ENCODE data around the gene OAS2. TPM values are rescaled to one million over a fixed set of nuclear protein-coding genes. Genes with fewer than 3 reads are reported as not detected.

Gene OAS2
- total and polyA plus RNA-seq, 2 donors (not counting 1 experiment from before 2014, with no cell fraction given) = 31.6 to 59.3 TPM

DNA sequence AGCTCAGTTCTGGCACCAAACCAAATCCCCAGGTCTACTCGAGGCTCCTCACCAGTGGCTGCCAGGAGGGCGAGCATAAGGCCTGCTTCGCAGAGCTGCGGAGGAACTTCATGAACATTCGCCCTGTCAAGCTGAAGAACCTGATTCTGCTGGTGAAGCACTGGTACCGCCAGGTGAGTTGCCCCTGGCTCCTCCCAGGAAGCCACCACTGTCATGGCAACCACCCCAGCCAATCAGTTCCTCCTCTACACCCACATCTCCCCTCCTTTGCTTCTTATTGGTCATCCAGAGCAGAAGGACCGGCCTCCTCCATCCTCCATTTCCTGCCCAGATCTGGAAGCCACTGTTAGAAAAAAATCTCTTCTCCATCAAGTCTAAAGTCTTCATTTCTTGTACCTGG lies 17.2 kb upstream of the OAS2 start:
- ATAC-seq (ENCODE audit: low read depth) (no peak), DNase-seq (no peak)
- peaks cover 6% of the 10 kb centered on the region for H3K9me3 Mint-ChIP-seq (ENCODE audit: insufficient read depth)
- Histone ChIP-seq H3K36me3 (replicated peaks in 1 of 2; ENCODE audit: control extremely low read depth in 1 of 2, control insufficient read depth in 1 of 2, extremely low read depth in 1 of 2, insufficient read depth in 2 of 2, low read length in 1 of 2) (peaks cover 0 to 49% of the 10 kb centered on the region in 2 experiments), H3K9ac (ENCODE audit: low read length) (no peak overlapping the region), H3K4me1 (ENCODE audit: control insufficient read depth in 2 of 2, insufficient read depth in 2 of 2, low read length in 2 of 2) (no peaks in the 10 kb centered on the region), H3K4me2 (replicated peaks; ENCODE audit: low read depth, low read length, poor library complexity, severe bottlenecking) (no peak overlapping the region), H3K79me2 (ENCODE audit: control insufficient read depth, insufficient read depth, low read length) (no peaks in the 10 kb centered on the region), H3K27ac (ENCODE audit: low read length in 2 of 2) (no peak overlapping the region), H4K20me1 (ENCODE audit: control insufficient read depth, insufficient read depth, low read length, poor library complexity, severe bottlenecking) (no peaks in the 10 kb centered on the region), H2AFZ (ENCODE audit: insufficient read depth, low read depth, low read length, poor library complexity, severe bottlenecking) (no peak overlapping the region), H3K27me3 (replicated peaks in 1 of 4; ENCODE audit: control extremely low read depth in 1 of 4, control insufficient read depth in 3 of 4, insufficient read depth in 4 of 4, low read length in 3 of 4) (no peaks in the 10 kb centered on the region), H3K9me3 (ENCODE audit: control extremely low read depth in 1 of 3, control insufficient read depth in 2 of 3, insufficient read depth in 1 of 3, low read length in 2 of 3) (peaks cover 0 to 6% (median 0%) of the 10 kb centered on the region in 3 donors), H3K4me3 (ENCODE audit: control extremely low read depth in 1 of 5, extremely low read depth in 1 of 5, insufficient read depth in 1 of 5, low read depth in 2 of 5, low read length in 4 of 5) (no peak overlapping the region)
- 79% methylated on average over 7 of the region's 7 CpGs for WGBS (ENCODE audit: insufficient coverage)
- H3K4me3 Mint-ChIP-seq = no peak overlapping the region
- no peak overlapping the region for H3K27ac Mint-ChIP-seq
- ChIA-PET CTCF (interaction anchor here (1.2 kb wide), 1 partner anchor 20 kb away, joined by 4 read pairs; no protein-coding TSS in a partner anchor), POLR2A (no interaction called here)
- no peaks in the 10 kb centered on the region for H3K4me1 Mint-ChIP-seq
- intact Hi-C loops (cut with micrococcal nuclease) = no loop called here
- H3K27me3 Mint-ChIP-seq = no peaks in the 10 kb centered on the region
- TF ChIP-seq EZH2 (IDR thresholded peaks at IDR 0.05; ENCODE audit: borderline replicate concordance, insufficient read depth, low read depth, low read length, poor library complexity, severe bottlenecking) = no peak
- TF ChIP-seq, protein P1, sequence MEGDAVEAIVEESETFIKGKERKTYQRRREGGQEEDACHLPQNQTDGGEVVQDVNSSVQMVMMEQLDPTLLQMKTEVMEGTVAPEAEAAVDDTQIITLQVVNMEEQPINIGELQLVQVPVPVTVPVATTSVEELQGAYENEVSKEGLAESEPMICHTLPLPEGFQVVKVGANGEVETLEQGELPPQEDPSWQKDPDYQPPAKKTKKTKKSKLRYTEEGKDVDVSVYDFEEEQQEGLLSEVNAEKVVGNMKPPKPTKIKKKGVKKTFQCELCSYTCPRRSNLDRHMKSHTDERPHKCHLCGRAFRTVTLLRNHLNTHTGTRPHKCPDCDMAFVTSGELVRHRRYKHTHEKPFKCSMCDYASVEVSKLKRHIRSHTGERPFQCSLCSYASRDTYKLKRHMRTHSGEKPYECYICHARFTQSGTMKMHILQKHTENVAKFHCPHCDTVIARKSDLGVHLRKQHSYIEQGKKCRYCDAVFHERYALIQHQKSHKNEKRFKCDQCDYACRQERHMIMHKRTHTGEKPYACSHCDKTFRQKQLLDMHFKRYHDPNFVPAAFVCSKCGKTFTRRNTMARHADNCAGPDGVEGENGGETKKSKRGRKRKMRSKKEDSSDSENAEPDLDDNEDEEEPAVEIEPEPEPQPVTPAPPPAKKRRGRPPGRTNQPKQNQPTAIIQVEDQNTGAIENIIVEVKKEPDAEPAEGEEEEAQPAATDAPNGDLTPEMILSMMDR (IDR thresholded peaks at IDR 0.05) = no peak

DNA sequence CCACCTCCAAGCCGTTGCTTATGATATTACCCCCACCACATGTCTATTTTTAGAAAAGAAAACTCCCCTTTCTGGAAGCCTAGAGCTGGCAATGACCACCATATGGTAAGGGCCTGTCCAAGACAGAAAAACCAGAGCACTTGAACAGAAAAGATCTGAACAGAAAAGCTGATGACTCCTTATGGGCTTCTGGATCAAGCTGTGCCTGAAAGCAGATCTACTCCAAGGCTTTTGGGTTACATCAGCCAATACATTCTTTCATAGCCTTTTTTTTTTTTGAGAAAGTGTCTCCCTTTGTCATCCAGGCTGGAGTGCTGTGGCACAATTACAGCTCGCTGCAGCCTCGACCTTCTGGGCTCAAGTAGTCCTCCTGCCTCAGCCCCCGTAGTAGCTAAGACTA lies 16.8 kb upstream of the OAS2 start:
- H3K36me3 ChIP-seq (replicated peaks in 1 of 2; ENCODE audit: control extremely low read depth in 1 of 2, control insufficient read depth in 1 of 2, extremely low read depth in 1 of 2, insufficient read depth in 2 of 2, low read length in 1 of 2) = peaks cover 0 to 49% of the 10 kb centered on the region in 2 experiments

More for the DNA sequence above, 16.8 kb upstream of the OAS2 start:
- H3K4me2 ChIP-seq (replicated peaks; ENCODE audit: low read depth, low read length, poor library complexity, severe bottlenecking) = no peak overlapping the region
- TF ChIP-seq EZH2 (IDR thresholded peaks at IDR 0.05; ENCODE audit: borderline replicate concordance, insufficient read depth, low read depth, low read length, poor library complexity, severe bottlenecking) = no peak
- TF ChIP-seq, protein P1 (IDR thresholded peaks at IDR 0.05) = no peak
- intact Hi-C loops (cut with micrococcal nuclease) = no loop called here
- whole genome bisulfite sequencing (ENCODE audit: insufficient coverage) = 92% methylated on average over 3 of the region's 4 CpGs
- no peaks in the 10 kb centered on the region for H3K79me2 ChIP-seq (ENCODE audit: control insufficient read depth, insufficient read depth, low read length)
- H3K27ac Mint-ChIP-seq = no peak overlapping the region
- H3K4me1 ChIP-seq (ENCODE audit: control insufficient read depth in 2 of 2, insufficient read depth in 2 of 2, low read length in 2 of 2) = no peaks in the 10 kb centered on the region
- no peak overlapping the region for H2AFZ ChIP-seq (ENCODE audit: insufficient read depth, low read depth, low read length, poor library complexity, severe bottlenecking)
- CTCF ChIA-PET = interaction anchor here (1.1 kb wide), 1 partner anchor 69 kb away, joined by 3 read pairs; no protein-coding TSS in a partner anchor
- H4K20me1 ChIP-seq (ENCODE audit: control insufficient read depth, insufficient read depth, low read length, poor library complexity, severe bottlenecking) = no peaks in the 10 kb centered on the region
- H3K9ac ChIP-seq (ENCODE audit: low read length) = no peak overlapping the region
- DNase-seq (no peak), ATAC-seq (ENCODE audit: low read depth) (no peak)
- no peak overlapping the region for H3K4me3 ChIP-seq (ENCODE audit: control extremely low read depth in 1 of 5, extremely low read depth in 1 of 5, insufficient read depth in 1 of 5, low read depth in 2 of 5, low read length in 4 of 5)
- H3K27me3 Mint-ChIP-seq = no peaks in the 10 kb centered on the region
- H3K9me3 ChIP-seq (ENCODE audit: control extremely low read depth in 1 of 3, control insufficient read depth in 2 of 3, insufficient read depth in 1 of 3, low read length in 2 of 3) = peaks cover 0 to 6% (median 0%) of the 10 kb centered on the region in 3 donors
- H3K4me3 Mint-ChIP-seq = no peak overlapping the region
- H3K9me3 Mint-ChIP-seq (ENCODE audit: insufficient read depth) = peaks cover 6% of the 10 kb centered on the region
- no peaks in the 10 kb centered on the region for H3K4me1 Mint-ChIP-seq
- no peak overlapping the region for H3K27ac ChIP-seq (ENCODE audit: low read length in 2 of 2)
- POLR2A ChIA-PET = no interaction called here
- no peaks in the 10 kb centered on the region for H3K27me3 ChIP-seq (replicated peaks in 1 of 4; ENCODE audit: control extremely low read depth in 1 of 4, control insufficient read depth in 3 of 4, insufficient read depth in 4 of 4, low read length in 3 of 4)
